CD14-positive monocyte (primary cell): ENCODE measurements around the gene HSD17B3. TPM values are rescaled to one million over a fixed set of nuclear protein-coding genes. Genes with fewer than 3 reads are reported as not detected.

Source experiments
- DNase-seq, 3 donors: peaks; one replicate each; pipeline ENCODE4 v3.0.0-alpha.2; 2011 to 2022
- H2AFZ ChIP-seq: 2 replicates; pipeline ENCODE4 v1.6.0; 2012; ENCODE audit warnings: mild to moderate bottlenecking, low read depth, low read length, inconsistent platforms; ENCODE audit not compliant: insufficient read depth, poor library complexity, severe bottlenecking
- H3K27ac ChIP-seq, 2 donors: 1 replicate in 1 of 2; 2 replicates in 1 of 2; pipeline ENCODE4 v1.5.1; 2012 to 2013; ENCODE audit warnings: low read length in 2 of 2, control low read depth in 1 of 2, inconsistent platforms in 1 of 2, low read depth in 1 of 2, mild to moderate bottlenecking in 1 of 2
- H3K27me3 ChIP-seq, 2 donors: one replicate each; pipeline versions ENCODE4 v1.6.0 to v1.6.1; 2011 to 2013; ENCODE audit warnings: low read length in 2 of 2; ENCODE audit not compliant: control insufficient read depth in 2 of 2, insufficient read depth in 2 of 2
- H3K36me3 ChIP-seq, 2 donors: replicated peaks in 1 of 2; 1 replicate in 1 of 2; 2 replicates in 1 of 2; pipeline versions ENCODE4 v1.5.1 to v1.6.1; 2012 to 2013; ENCODE audit warnings: low read length in 2 of 2, control low read depth in 1 of 2, inconsistent platforms in 1 of 2, mild to moderate bottlenecking in 1 of 2; ENCODE audit not compliant: insufficient read depth in 2 of 2, control insufficient read depth in 1 of 2
- H3K4me1 ChIP-seq, 2 donors: 1 replicate in 1 of 2; 2 replicates in 1 of 2; pipeline versions ENCODE4 v1.5.1 to v1.6.1; 2012 to 2013; ENCODE audit warnings: low read length in 2 of 2, control low read depth in 1 of 2, inconsistent platforms in 1 of 2, mild to moderate bottlenecking in 1 of 2, moderate library complexity in 1 of 2; ENCODE audit not compliant: insufficient read depth in 2 of 2, control insufficient read depth in 1 of 2
- H3K4me2 ChIP-seq: replicated peaks from 2 replicates; pipeline ENCODE3; 2012; ENCODE audit warnings: low read length, moderate library complexity, mild to moderate bottlenecking; ENCODE audit not compliant: poor library complexity, severe bottlenecking; ENCODE audit errors: extremely low read depth
- H3K4me3 ChIP-seq, 3 experiments: fragments of 200-600 bp in 1 of 3; sonication (generic) in 1 of 3; replicated peaks in 1 of 3; 1 replicate in 2 of 3; 2 replicates in 1 of 3; pipeline ENCODE4 v1.5.1; 2011 to 2013; ENCODE audit warnings: low read length in 3 of 3, mild to moderate bottlenecking in 3 of 3, control low read depth in 2 of 3, low read depth in 2 of 3, inconsistent platforms in 1 of 3, moderate library complexity in 1 of 3
- H3K79me2 ChIP-seq: 2 replicates; pipeline ENCODE4 v1.6.0; 2012; ENCODE audit warnings: mild to moderate bottlenecking, control low read depth, inconsistent platforms, low read length, moderate library complexity; ENCODE audit not compliant: insufficient read depth
- H3K9ac ChIP-seq: 2 replicates; pipeline ENCODE4 v1.6.0; 2017; ENCODE audit warnings: low read length, mild to moderate bottlenecking; ENCODE audit not compliant: insufficient read depth, poor library complexity, severe bottlenecking
- H3K9me3 ChIP-seq, 2 donors: replicated peaks in 1 of 2; 1 replicate in 1 of 2; 2 replicates in 1 of 2; pipeline versions ENCODE4 v1.5.1 to v1.6.1; 2012 to 2013; ENCODE audit warnings: low read length in 2 of 2, control low read depth in 1 of 2; ENCODE audit not compliant: control insufficient read depth in 1 of 2, insufficient read depth in 1 of 2
- H4K20me1 ChIP-seq: 2 replicates; pipeline ENCODE4 v1.6.0; 2012; ENCODE audit warnings: mild to moderate bottlenecking, low read length, control low read depth, moderate library complexity; ENCODE audit not compliant: insufficient read depth
- H3K27ac Mint-ChIP-seq, 7 donors: one replicate each; pipeline ENCODE4 v1.8.0; 2020; ENCODE audit warnings: mild to moderate bottlenecking in 7 of 7, mixed read lengths in 7 of 7, moderate library complexity in 6 of 7, inconsistent platforms in 2 of 7
- H3K27me3 Mint-ChIP-seq, 3 donors: one replicate each; pipeline ENCODE4 v1.8.0; 2021 to 2022; ENCODE audit warnings: low read depth in 3 of 3, mild to moderate bottlenecking in 3 of 3, mixed read lengths in 3 of 3, moderate library complexity in 3 of 3, inconsistent platforms in 1 of 3
- H3K36me3 Mint-ChIP-seq, 2 donors: one replicate each; pipeline ENCODE4 v1.8.0; 2020; ENCODE audit warnings: mixed read lengths in 2 of 2, inconsistent platforms in 1 of 2, mild to moderate bottlenecking in 1 of 2
- H3K4me1 Mint-ChIP-seq: one replicate; pipeline ENCODE4 v1.8.0; 2020; ENCODE audit warnings: mild to moderate bottlenecking, mixed read lengths
- H3K4me3 Mint-ChIP-seq, 2 donors: one replicate each; pipeline ENCODE4 v1.8.0; 2020; ENCODE audit warnings: mild to moderate bottlenecking in 2 of 2, mixed read lengths in 2 of 2, moderate library complexity in 1 of 2
- H3K9me3 Mint-ChIP-seq, 7 donors: one replicate each; pipeline ENCODE4 v1.8.0; 2020 to 2022; ENCODE audit warnings: mixed read lengths in 7 of 7, mild to moderate bottlenecking in 6 of 7, moderate library complexity in 6 of 7, inconsistent platforms in 2 of 7
- CTCF ChIP-seq: fragments of 200-600 bp; IDR thresholded peaks from one replicate; pipeline ENCODE4 v1.8.0; 2022; ENCODE audit warnings: antibody characterized with exemption, mild to moderate bottlenecking
- WGBS: methylation state at CpG from one replicate; pipeline ENCODE4 v1.1.5; 2013; ENCODE audit warnings: missing lambda C conversion rate; ENCODE audit not compliant: insufficient coverage; 5-methylcytosine and 5-hydroxymethylcytosine counted together
- intact Hi-C, 2 donors: fragments of 100-400 bp; cut with micrococcal nuclease; formaldehyde crosslinking; loops; one replicate each; pipeline versions ENCODE4 v1.15.0 to v1.15.1; 2023
- polyA plus RNA-seq, 3 donors: library from polyadenylated mRNA; depleted of rRNA in 1 of 3; unstranded in 2 of 3; stranded (reverse) in 1 of 3; fragments of 300-500 nt in 2 of 3; fragments of >200 nt in 1 of 3; fragmentation: Illumina TruSeq in 2 of 3; gene quantifications; 1 replicate in 2 of 3; 2 replicates in 1 of 3; pipeline ENCODE4 v1.2.3, GENCODE V29; 2012 to 2021

The HSD17B3 gene
- polyA plus RNA-seq, 3 donors: 0.09 TPM; not detected in 2

- Histone ChIP-seq H3K4me3 (no peak overlapping the region), H3K4me1 (no peaks in the 10 kb centered on the region), H3K79me2 (no peaks in the 10 kb centered on the region), H3K4me2 (no peak overlapping the region), H3K9ac (no peak overlapping the region), H3K36me3 (no peaks in the 10 kb centered on the region), H2AFZ (no peak overlapping the region), H3K27me3 (no peaks in the 10 kb centered on the region), H4K20me1 (no peaks in the 10 kb centered on the region), H3K9me3 (no peaks in the 10 kb centered on the region), H3K27ac (no peak overlapping the region)
- intact Hi-C loops: no loop called here
- Mint-ChIP-seq H3K27me3 (peaks cover 10 to 24% (median 12%) of the 10 kb centered on the region in 3 donors), H3K4me1 (no peaks in the 10 kb centered on the region), H3K36me3 (no peaks in the 10 kb centered on the region), H3K27ac (no peak overlapping the region), H3K4me3 (no peak overlapping the region), H3K9me3 (peaks cover 0 to 3% (median 0%) of the 10 kb centered on the region in 7 donors)
- WGBS: 100% methylated on average over 3 of the region's 4 CpGs
- TF ChIP-seq CTCF: no peak
- no peak for DNase-seq
Observed at GRCh38 chr9:96251451-96251850, 50.5 kb downstream of the HSD17B3 start.

- H3K4me3 ChIP-seq: no peak overlapping the region
- H3K4me1 ChIP-seq: no peaks in the 10 kb centered on the region
- Mint-ChIP-seq H3K27me3 (peaks cover 12 to 22% (median 12%) of the 10 kb centered on the region in 3 donors), H3K36me3 (no peaks in the 10 kb centered on the region), H3K4me1 (no peaks in the 10 kb centered on the region), H3K4me3 (no peak overlapping the region), H3K9me3 (peaks cover 0 to 3% (median 0%) of the 10 kb centered on the region in 7 donors), H3K27ac (no peak overlapping the region)
- WGBS: 70% methylated on average over 2 of the region's 6 CpGs
- TF ChIP-seq CTCF: no peak
- intact Hi-C loops: no loop called here
- no peaks in the 10 kb centered on the region for H4K20me1 ChIP-seq
- no peaks in the 10 kb centered on the region for H3K36me3 ChIP-seq
- H3K79me2 ChIP-seq: no peaks in the 10 kb centered on the region
- no peak for DNase-seq
- no peaks in the 10 kb centered on the region for H3K9me3 ChIP-seq
- H3K4me2 ChIP-seq: no peak overlapping the region
- H3K9ac ChIP-seq: no peak overlapping the region
- no peaks in the 10 kb centered on the region for H3K27me3 ChIP-seq
- no peak overlapping the region for H3K27ac ChIP-seq
- H2AFZ ChIP-seq: no peak overlapping the region
Observed at GRCh38 chr9:96249746-96250145, 52.2 kb downstream of the HSD17B3 start.
